ENCODE measurements around the gene PKHD1. TPM values are rescaled to one million over a fixed set of nuclear protein-coding genes. Genes with fewer than 3 reads are reported as not detected.
A peak's percentile ranks its signal among the peaks of the same experiment; 100 is the strongest.

Gene PKHD1
- total RNA-seq, 1 donor from 2014 or later = 0.16 TPM

DNA sequence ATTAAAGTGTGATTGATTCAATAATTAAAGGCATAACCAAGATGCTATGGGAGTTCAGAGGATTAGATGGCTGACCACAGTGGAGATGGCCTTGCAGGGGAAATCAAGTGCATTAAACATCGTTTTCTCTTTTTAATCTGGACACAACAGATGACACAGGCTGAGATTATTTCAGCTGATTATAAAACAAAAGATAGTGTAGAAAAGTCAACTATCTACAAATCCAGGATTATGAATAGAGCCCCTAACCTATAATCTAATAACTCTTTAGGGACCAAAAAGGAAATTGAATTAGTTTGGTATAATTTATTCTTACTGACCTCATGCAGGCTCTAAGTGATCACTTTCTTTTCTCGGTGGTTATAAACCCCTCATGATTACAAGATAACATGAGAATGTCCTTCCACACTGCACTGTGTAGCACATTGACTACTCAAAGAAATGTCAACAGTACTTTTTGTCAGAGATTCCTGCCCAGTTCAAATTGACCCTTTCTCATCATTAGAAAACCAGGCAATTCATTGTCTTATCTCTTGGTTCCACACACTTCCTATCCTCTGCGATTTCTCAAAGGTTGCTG, 122.1 kb downstream of the PKHD1 start:
- H3K27ac Mint-ChIP-seq (ENCODE audit: unreplicated experiment) = no peak overlapping the region
- no peaks in the 10 kb centered on the region for H3K4me1 Mint-ChIP-seq
- TF ChIP-seq, protein P1, sequence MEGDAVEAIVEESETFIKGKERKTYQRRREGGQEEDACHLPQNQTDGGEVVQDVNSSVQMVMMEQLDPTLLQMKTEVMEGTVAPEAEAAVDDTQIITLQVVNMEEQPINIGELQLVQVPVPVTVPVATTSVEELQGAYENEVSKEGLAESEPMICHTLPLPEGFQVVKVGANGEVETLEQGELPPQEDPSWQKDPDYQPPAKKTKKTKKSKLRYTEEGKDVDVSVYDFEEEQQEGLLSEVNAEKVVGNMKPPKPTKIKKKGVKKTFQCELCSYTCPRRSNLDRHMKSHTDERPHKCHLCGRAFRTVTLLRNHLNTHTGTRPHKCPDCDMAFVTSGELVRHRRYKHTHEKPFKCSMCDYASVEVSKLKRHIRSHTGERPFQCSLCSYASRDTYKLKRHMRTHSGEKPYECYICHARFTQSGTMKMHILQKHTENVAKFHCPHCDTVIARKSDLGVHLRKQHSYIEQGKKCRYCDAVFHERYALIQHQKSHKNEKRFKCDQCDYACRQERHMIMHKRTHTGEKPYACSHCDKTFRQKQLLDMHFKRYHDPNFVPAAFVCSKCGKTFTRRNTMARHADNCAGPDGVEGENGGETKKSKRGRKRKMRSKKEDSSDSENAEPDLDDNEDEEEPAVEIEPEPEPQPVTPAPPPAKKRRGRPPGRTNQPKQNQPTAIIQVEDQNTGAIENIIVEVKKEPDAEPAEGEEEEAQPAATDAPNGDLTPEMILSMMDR (conservative IDR thresholded peaks at IDR 0.05) = no peak
- no peaks in the 10 kb centered on the region for H3K36me3 Mint-ChIP-seq (ENCODE audit: low read depth)
- no peak overlapping the region for H3K4me3 Mint-ChIP-seq
- no peaks in the 10 kb centered on the region for H3K27me3 Mint-ChIP-seq (ENCODE audit: low read depth)
- no peaks in the 10 kb centered on the region for H3K9me3 Mint-ChIP-seq
- no peak for DNase-seq (ENCODE audit: low read depth, low spot score)

DNA sequence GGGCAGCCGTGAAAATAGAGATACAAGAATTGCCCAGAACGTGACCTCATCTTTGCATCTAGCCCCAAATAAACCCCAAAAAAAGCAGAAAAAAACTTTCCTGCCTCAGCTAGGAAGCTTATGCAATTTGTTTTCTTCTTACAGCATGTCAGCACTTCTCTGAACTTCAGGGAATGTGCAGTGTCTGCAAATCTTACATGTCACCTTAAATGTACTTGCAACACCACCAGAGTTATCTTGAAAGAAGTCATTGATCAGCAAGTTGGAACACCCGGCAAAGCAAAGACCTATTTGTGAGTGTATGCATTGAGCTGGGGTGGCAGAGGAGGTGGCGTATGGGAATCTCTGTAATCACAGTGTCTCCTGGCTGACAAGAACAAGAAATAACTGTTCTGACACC, 123.4 kb downstream of the PKHD1 start:
- no peak for DNase-seq (ENCODE audit: low read depth, low spot score)
- Mint-ChIP-seq H3K36me3 (ENCODE audit: low read depth) (no peaks in the 10 kb centered on the region), H3K27me3 (ENCODE audit: low read depth) (peaks cover 2% of the 10 kb centered on the region)

DNA sequence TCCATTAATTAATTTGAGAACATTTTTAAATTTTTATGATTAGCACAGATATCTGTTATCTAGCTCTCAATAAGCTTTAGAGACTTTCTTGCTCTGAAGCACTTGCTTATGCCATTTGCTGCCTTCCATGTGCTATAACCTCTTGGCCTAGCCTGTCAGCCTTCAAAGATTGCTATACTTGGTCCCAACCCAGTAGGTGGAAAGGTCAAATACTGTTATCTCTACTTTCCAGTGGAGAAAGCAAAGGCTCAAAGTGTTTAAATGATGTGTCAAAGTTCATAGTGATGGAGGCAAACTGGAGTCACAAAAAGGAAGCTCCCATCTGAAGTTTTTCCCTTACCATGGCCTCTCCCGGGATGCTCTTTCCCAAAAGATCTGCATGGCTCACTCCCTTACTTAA, 125.1 kb downstream of the PKHD1 start:
- H3K4me1 Mint-ChIP-seq = no peaks in the 10 kb centered on the region
- no peaks in the 10 kb centered on the region for H3K36me3 Mint-ChIP-seq (ENCODE audit: low read depth)
- H3K27ac Mint-ChIP-seq (ENCODE audit: unreplicated experiment) = no peak overlapping the region
- H3K4me3 Mint-ChIP-seq = no peak overlapping the region
- TF ChIP-seq, protein P1 (conservative IDR thresholded peaks at IDR 0.05) = no peak
- peaks cover 2% of the 10 kb centered on the region for H3K27me3 Mint-ChIP-seq (ENCODE audit: low read depth)
- no peak for DNase-seq (ENCODE audit: low read depth, low spot score)
- H3K9me3 Mint-ChIP-seq = no peaks in the 10 kb centered on the region

More for the DNA sequence above, 123.4 kb downstream of the PKHD1 start:
- no peaks in the 10 kb centered on the region for H3K9me3 Mint-ChIP-seq
- no peak overlapping the region for H3K4me3 Mint-ChIP-seq
- no peak overlapping the region for H3K27ac Mint-ChIP-seq (ENCODE audit: unreplicated experiment)
- TF ChIP-seq, protein P1 (conservative IDR thresholded peaks at IDR 0.05) = no peak
- no peaks in the 10 kb centered on the region for H3K4me1 Mint-ChIP-seq

DNA sequence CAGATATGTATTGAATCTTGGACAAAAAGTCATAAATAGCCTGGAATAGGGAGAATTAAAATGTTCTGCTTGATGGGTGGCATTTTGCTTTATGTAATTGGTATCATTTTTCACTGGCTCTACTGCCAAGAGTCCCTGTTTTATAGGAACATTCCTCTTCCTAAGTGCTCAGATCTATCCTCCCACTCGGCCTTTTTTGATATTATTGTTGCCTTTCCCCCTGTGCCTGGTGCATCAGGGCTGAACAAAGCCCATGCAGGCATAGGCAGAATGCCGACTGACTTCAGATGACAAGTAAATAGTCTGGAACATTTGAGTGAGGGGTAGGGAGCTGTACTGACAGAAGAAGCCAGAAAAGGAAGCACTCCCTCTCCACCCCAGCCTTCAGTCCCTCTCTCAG, 127.0 kb downstream of the PKHD1 start:
- no peak overlapping the region for H3K4me3 Mint-ChIP-seq
- DNase-seq (ENCODE audit: low read depth, low spot score) = no peak
- H3K27me3 Mint-ChIP-seq (ENCODE audit: low read depth) = peaks cover 2% of the 10 kb centered on the region
- TF ChIP-seq, protein P1 (conservative IDR thresholded peaks at IDR 0.05) = no peak
- no peak overlapping the region for H3K27ac Mint-ChIP-seq (ENCODE audit: unreplicated experiment)
- H3K9me3 Mint-ChIP-seq = no peaks in the 10 kb centered on the region
- H3K36me3 Mint-ChIP-seq (ENCODE audit: low read depth) = no peaks in the 10 kb centered on the region
- no peaks in the 10 kb centered on the region for H3K4me1 Mint-ChIP-seq

DNA sequence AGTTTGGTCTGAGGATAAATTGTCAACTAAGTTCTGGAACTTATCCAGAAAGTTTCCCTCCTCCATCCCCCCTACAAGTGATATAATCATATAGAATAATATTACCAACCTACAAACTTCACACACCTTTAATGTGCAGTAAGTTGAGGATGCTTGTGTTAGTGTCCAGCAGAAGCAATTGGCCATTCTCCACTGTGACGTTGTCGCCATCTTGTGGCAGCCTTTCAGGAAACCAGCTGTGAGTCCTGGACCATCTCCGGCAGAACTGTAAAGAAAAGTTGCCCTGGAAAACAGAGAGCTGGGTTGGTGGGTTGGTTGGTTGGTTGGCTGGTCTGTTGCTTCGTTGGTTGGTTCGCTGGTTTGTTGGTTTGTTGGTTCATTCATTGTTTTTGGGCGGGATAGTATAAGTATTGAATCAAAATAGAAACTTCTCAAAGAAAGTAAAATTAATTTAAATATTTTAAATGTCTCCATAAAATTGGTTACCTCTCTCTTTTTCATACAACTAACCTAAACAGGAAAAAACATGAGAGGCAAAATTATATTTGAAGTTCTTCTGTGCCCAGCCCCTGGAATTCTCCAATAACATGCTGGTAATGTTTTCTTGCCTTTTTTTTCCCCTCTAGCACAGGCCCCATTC, 127.5 kb downstream of the PKHD1 start:
- peak; percentile 85 for DNase-seq (ENCODE audit: low read depth, low spot score)
- H3K4me1 Mint-ChIP-seq = no peaks in the 10 kb centered on the region
- no peaks in the 10 kb centered on the region for H3K9me3 Mint-ChIP-seq
- H3K27me3 Mint-ChIP-seq (ENCODE audit: low read depth) = peaks cover 2% of the 10 kb centered on the region
- H3K36me3 Mint-ChIP-seq (ENCODE audit: low read depth) = no peaks in the 10 kb centered on the region
- no peak overlapping the region for H3K4me3 Mint-ChIP-seq
- TF ChIP-seq, protein P1 (conservative IDR thresholded peaks at IDR 0.05) = peak; percentile 88
- no peak overlapping the region for H3K27ac Mint-ChIP-seq (ENCODE audit: unreplicated experiment)

Data from neural crest cell (in vitro differentiated cells).